Ovary (tissue), 9 donors: ENCODE measurements around the gene HES4. TPM values are rescaled to one million over a fixed set of nuclear protein-coding genes. Genes with fewer than 3 reads are reported as not detected.

ENCODE experiments used
- DNase-seq, 5 donors: peaks; one replicate each; pipeline ENCODE4 v3.0.0-alpha.2; 2019 to 2020
- H3K27ac ChIP-seq, 2 donors: fragments of 200-600 bp; one replicate each; pipeline versions ENCODE4 v1.5.1 to v1.8.0; 2019 to 2022
- H3K27me3 ChIP-seq: fragments of 200-600 bp; one replicate; pipeline ENCODE4 v1.8.0; 2022
- H3K36me3 ChIP-seq: fragments of 200-600 bp; sonication (generic); one replicate; pipeline ENCODE4 v1.5.1; 2019
- H3K4me1 ChIP-seq: one replicate; pipeline ENCODE4 v1.8.1; 2013; ENCODE audit warnings: mild to moderate bottlenecking, moderate library complexity; ENCODE audit not compliant: insufficient read depth
- H3K4me3 ChIP-seq: fragments of 200-600 bp; sonication (generic); one replicate; pipeline ENCODE4 v1.5.1; 2017
- H3K9me3 ChIP-seq, 2 donors: fragments of 200-600 bp in 1 of 2; sonication (generic) in 1 of 2; one replicate each; pipeline versions ENCODE4 v1.5.1 to v1.8.1; 2013 to 2019; ENCODE audit warnings: mild to moderate bottlenecking in 1 of 2, moderate library complexity in 1 of 2
- EP300 ChIP-seq: sonication (generic); formaldehyde crosslinking; IDR thresholded peaks from one replicate; pipeline ENCODE4 v1.6.1; 2017; ENCODE audit warnings: antibody characterized with exemption
- POLR2A ChIP-seq: fragments of 450-650 bp; IDR thresholded peaks from one replicate; pipeline ENCODE4 v1.6.1; 2017; ENCODE audit warnings: antibody characterized with exemption, mild to moderate bottlenecking, moderate library complexity
- WGBS, 3 donors: extraction: QIAGEN DNeasy Blood & Tissue Kit in 1 of 3; methylation state at CpG; one replicate each; pipeline versions ENCODE4 v1.1.5 to v1.1.7; 2013 to 2017; 5-methylcytosine and 5-hydroxymethylcytosine counted together
- intact Hi-C, 4 donors: fragments of 100-400 bp; cut with DNase I; formaldehyde crosslinking; loops; one replicate each; pipeline versions ENCODE4 v1.11.0 to v1.15.1; 2022 to 2023
- polyA plus RNA-seq, 2 donors: library from polyadenylated mRNA; stranded (reverse); fragments of 200-250 nt in 1 of 2; fragments of 350-450 nt in 1 of 2; fragmentation: Illumina TruSeq in 1 of 2; extraction: RNeasy Lipid Tissue Mini Kit (QIAGEN cat#74804) in 1 of 2; gene quantifications; one replicate each; pipeline ENCODE4 v1.2.3, GENCODE V29; 2013 to 2014
- total RNA-seq, 7 donors: library from RNA; depleted of rRNA in 2 of 7; stranded (reverse); fragments of >200 nt in 2 of 7; fragmentation: NEBNext Ultra II Directional in 3 of 7; extraction: Animal tissue kit (Norgen Biotek cat#: 25700) in 3 of 7; gene quantifications; one replicate each; pipeline versions ENCODE4 v1.1.0 to v1.2.4, GENCODE V29; 2016 to 2023
- TF ChIP-seq, protein P1 (sequence below), 3 donors: fragments of 450-650 bp in 2 of 3; fragments of 200-600 bp in 1 of 3; IDR thresholded peaks; one replicate each; pipeline versions ENCODE4 v1.5.1 to v1.8.0; 2016 to 2022; ENCODE audit warnings: antibody characterized with exemption in 3 of 3, mild to moderate bottlenecking in 1 of 3
- donor health status: DM: no; HTN: no; CAD: no; lungs with moderate emphysema.
- donor health status: DM: no; HTN: no; CAD: no.
- donor health status: Bipolar disorder and iron deficiency.
- donor health status: DM: yes; HTN: yes; CAD: no.
- donor health status: DM: no; HTN: no; CAD: no.
- donor health status: DM: yes; HTN: yes; CAD: no.

The HES4 gene
- total and polyA plus RNA-seq, 9 donors, result 4.5 to 76.2 (median 7.3) TPM; not detected in 1

DNA sequence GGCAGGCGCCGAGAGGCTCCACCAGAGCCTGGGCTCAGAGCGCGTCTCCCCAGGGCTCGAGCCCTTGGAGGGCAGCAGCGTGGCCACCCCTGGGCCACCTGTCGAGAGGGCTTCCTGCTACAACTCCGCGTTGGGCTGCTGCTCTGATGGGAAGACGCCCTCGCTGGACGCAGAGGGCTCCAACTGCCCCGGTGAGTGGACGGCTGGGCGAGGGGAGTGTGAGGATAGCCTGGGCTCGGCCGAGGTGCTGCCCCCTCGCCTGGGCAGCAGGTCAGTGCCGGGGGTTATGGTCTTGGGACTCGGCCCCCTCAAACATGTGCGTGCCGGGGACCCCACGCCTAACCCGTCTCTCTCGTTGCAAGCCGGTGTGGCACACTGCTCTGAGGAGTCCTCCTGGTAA lies 46.9 kb upstream of the HES4 start:
- TF ChIP-seq POLR2A, result no peak
- TF ChIP-seq EP300, result no peak
- TF ChIP-seq, protein P1, sequence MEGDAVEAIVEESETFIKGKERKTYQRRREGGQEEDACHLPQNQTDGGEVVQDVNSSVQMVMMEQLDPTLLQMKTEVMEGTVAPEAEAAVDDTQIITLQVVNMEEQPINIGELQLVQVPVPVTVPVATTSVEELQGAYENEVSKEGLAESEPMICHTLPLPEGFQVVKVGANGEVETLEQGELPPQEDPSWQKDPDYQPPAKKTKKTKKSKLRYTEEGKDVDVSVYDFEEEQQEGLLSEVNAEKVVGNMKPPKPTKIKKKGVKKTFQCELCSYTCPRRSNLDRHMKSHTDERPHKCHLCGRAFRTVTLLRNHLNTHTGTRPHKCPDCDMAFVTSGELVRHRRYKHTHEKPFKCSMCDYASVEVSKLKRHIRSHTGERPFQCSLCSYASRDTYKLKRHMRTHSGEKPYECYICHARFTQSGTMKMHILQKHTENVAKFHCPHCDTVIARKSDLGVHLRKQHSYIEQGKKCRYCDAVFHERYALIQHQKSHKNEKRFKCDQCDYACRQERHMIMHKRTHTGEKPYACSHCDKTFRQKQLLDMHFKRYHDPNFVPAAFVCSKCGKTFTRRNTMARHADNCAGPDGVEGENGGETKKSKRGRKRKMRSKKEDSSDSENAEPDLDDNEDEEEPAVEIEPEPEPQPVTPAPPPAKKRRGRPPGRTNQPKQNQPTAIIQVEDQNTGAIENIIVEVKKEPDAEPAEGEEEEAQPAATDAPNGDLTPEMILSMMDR (IDR thresholded peaks at IDR 0.05), result no peak
- DNase-seq, result no peak
- Histone ChIP-seq H3K4me1 (no peaks in the 10 kb centered on the region), H3K4me3 (no peak overlapping the region), H3K27ac (no peak overlapping the region), H3K36me3 (no peaks in the 10 kb centered on the region), H3K9me3 (no peaks in the 10 kb centered on the region), H3K27me3 (no peaks in the 10 kb centered on the region)
- 92 to 95% (median 93%) methylated on average over 26 of the region's 26 CpGs for WGBS, 3 donors
- intact Hi-C loops, result loop anchor here in 1 of 4 donors (10.0 kb wide), 1 partner anchor 248 kb away; no protein-coding TSS in a partner anchor

DNA sequence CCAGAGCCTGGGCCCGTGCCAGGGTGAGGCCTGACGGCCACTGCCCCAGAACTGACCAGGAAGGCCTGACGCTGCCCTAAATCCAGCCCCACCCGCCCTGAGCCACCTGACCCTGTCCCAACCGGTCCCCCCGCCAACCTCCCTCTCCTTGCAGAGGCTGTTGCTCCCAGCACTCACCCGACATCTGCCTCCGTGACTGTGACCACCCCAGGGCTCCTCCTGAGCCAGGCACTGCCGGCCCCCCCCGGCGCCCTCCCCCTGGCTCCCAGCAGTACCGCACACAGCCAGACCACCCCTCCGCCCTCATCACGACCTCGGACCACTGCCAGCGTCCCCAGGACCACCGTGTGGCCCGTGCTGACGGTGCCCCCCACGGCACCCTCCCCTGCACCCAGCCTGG lies 46.3 kb upstream of the HES4 start:
- Histone ChIP-seq H3K4me3 (no peak overlapping the region), H3K27ac (no peak overlapping the region), H3K4me1 (no peaks in the 10 kb centered on the region), H3K36me3 (no peaks in the 10 kb centered on the region), H3K27me3 (no peaks in the 10 kb centered on the region), H3K9me3 (no peaks in the 10 kb centered on the region)
- TF ChIP-seq, protein P1 (IDR thresholded peaks at IDR 0.05), result no peak
- TF ChIP-seq EP300 (no peak), POLR2A (no peak)
- intact Hi-C loops, result loop anchor here in 1 of 4 donors (10.0 kb wide), 1 partner anchor 249 kb away; no protein-coding TSS in a partner anchor
- no peak for DNase-seq
- WGBS, 3 donors, result 92 to 94% (median 93%) methylated on average over 20 of the region's 20 CpGs

DNA sequence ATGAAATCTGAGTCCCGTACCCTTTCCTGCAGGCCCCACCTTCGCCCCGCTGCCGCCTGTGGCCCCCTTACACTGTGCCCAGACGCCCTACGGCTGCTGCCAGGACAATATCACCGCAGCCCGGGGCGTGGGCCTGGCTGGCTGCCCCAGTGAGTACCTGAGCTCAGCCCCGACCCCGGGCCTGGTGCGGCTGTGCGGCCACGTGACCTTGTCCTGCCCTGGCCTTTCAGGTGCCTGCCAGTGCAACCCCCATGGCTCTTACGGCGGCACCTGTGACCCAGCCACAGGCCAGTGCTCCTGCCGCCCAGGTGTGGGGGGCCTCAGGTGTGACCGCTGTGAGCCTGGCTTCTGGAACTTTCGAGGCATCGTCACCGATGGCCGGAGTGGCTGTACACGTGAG lies 45.2 kb upstream of the HES4 start:
- Histone ChIP-seq H3K4me1 (peaks cover 2% of the 10 kb centered on the region), H3K4me3 (no peak overlapping the region), H3K36me3 (no peaks in the 10 kb centered on the region), H3K27me3 (no peaks in the 10 kb centered on the region), H3K9me3 (no peaks in the 10 kb centered on the region), H3K27ac (no peak overlapping the region)
- DNase-seq, result no peak
- intact Hi-C loops, result loop anchor here in 1 of 4 donors (10.0 kb wide), 1 partner anchor 250 kb away; no protein-coding TSS in a partner anchor
- TF ChIP-seq, protein P1 (IDR thresholded peaks at IDR 0.05), result no peak
- TF ChIP-seq EP300, result no peak
- TF ChIP-seq POLR2A, result no peak
- WGBS, 3 donors, result 93 to 97% (median 94%) methylated on average over 23 of the region's 23 CpGs

DNA sequence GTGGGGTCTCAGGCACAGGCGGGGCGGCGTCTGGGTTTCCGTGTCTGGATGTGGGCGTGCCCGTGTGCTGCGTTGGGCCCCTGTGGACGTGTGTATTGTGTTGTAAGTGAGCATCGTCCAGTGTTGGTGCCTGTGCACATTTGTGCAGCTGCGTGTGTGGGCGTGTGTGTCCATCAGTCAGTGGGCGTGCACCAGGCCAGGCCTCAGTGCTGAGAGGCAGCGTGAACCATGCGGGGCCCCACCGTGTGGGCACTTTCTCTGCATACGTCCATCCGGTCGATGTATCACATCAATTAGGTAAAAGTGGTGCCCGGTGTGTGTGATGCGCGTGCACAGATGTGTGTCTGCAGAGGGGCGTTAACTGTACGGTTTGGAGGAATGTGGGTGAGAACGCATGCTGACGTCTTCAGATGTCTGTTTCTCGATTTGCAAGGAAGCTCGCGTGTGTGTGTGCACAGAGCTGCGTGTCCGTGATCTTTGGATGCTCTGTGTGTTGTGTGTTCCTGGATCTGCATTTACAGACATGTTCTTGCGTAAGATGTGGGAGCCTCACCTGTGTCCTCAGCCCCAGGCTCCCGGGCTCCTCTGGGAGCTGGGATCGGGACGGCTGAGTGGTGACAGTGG lies 44.7 kb upstream of the HES4 start:
- no peaks in the 10 kb centered on the region for H3K27me3 ChIP-seq
- TF ChIP-seq POLR2A (no peak), EP300 (no peak)
- TF ChIP-seq, protein P1 (IDR thresholded peaks at IDR 0.05), result no peak
- DNase-seq, result no peak
- intact Hi-C loops, result loop anchor here in 1 of 4 donors (10.0 kb wide), 1 partner anchor 250 kb away; no protein-coding TSS in a partner anchor
- peaks cover 6% of the 10 kb centered on the region for H3K4me1 ChIP-seq
- H3K4me3 ChIP-seq, result no peak overlapping the region
- H3K27ac ChIP-seq, result no peak overlapping the region
- no peaks in the 10 kb centered on the region for H3K36me3 ChIP-seq
- 85 to 87% (median 86%) methylated on average over 34 of the region's 34 CpGs for WGBS, 3 donors
- H3K9me3 ChIP-seq, result no peaks in the 10 kb centered on the region
